HFFc6 (cell line): Measurements from ENCODE around the gene THADA. TPM values are rescaled to one million over a fixed set of nuclear protein-coding genes. Genes with fewer than 3 reads are reported as not detected.

ENCODE experiments used
- DNase-seq: peaks from one replicate; pipeline ENCODE4 v3.0.0-alpha.2; 2018
- H3K27ac Mint-ChIP-seq: 2 replicates; pipeline ENCODE4 v1.8.0; 2020; ENCODE audit warnings: mild to moderate bottlenecking, mixed read lengths
- H3K27me3 Mint-ChIP-seq: 2 replicates; pipeline ENCODE4 v1.8.0; 2021; ENCODE audit warnings: mild to moderate bottlenecking, moderate library complexity, mixed read lengths; ENCODE audit not compliant: insufficient read depth
- H3K36me3 Mint-ChIP-seq: 2 replicates; pipeline ENCODE4 v1.8.0; 2021; ENCODE audit warnings: low read depth, mixed read lengths
- H3K4me1 Mint-ChIP-seq: 2 replicates; pipeline ENCODE4 v1.8.0; 2020; ENCODE audit warnings: low read depth, mixed read lengths
- H3K4me3 Mint-ChIP-seq: 2 replicates; pipeline ENCODE4 v1.8.0; 2020; ENCODE audit warnings: mild to moderate bottlenecking, moderate library complexity, mixed read lengths
- H3K9me3 Mint-ChIP-seq: 2 replicates; pipeline ENCODE4 v1.8.0; 2020; ENCODE audit warnings: mild to moderate bottlenecking, mixed read lengths
- total RNA-seq, 6 experiments: library from RNA; stranded (reverse); fragmentation: NEBNext Ultra II Directional; extraction: Animal tissue kit (Norgen Biotek cat#: 25700); gene quantifications; 2 replicates in 1 of 6; 3 replicates in 5 of 6; pipeline ENCODE4 v1.2.3, GENCODE V29; 2021
- TF ChIP-seq, protein P1 (sequence below): fragments of 200-600 bp; sonication (generic); IDR thresholded peaks from 2 replicates; pipeline ENCODE4 v1.5.0; 2021; ENCODE audit warnings: antibody characterized with exemption, mild to moderate bottlenecking

THADA gene
- total RNA-seq, 6 experiments from 2014 or later: 14.3 to 20.5 (median 17.3) TPM

DNA sequence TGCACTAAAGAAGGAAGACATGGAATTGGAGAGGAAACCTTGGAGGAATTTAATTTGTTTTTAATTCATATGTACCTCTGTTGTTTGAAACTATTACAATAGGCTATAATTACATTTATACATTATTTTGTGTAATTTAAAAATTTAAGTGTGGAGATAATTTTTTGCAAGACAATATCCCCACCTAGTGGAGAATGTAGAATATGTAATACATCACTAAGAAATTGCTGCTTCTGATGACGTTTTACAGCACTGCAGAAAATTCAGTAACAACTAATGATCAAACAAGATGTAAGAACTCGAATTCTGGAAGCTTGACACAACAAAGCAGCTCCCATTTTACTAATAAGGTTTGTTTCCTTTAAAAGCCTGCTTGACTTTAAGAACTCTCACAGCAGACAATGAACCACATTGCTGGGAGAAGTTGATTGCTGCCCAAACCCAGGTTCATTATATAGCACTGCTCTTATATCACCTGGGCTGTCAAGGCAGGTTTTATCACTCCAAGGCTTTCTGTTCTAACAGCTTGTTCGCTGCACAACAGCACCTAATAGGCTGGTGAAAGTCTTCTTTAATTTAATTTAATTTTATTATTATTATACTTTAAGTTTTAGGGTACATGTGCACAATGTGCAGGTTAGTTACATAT lies 53.4 kb downstream of the THADA start:
- H3K36me3 Mint-ChIP-seq: 0 out of 2 replicates have a peak, but pooled peaks cover 2% of the 10 kb centered on the region
- peaks cover 36% of the 10 kb centered on the region for H3K4me1 Mint-ChIP-seq
- no peaks in the 10 kb centered on the region for H3K9me3 Mint-ChIP-seq
- DNase-seq: peak; percentile 58
- no peaks in the 10 kb centered on the region; the same call in 1 of the 2 replicates for H3K27me3 Mint-ChIP-seq
- no peak overlapping the region for H3K4me3 Mint-ChIP-seq
- no peak overlapping the region for H3K27ac Mint-ChIP-seq
- TF ChIP-seq, protein P1, sequence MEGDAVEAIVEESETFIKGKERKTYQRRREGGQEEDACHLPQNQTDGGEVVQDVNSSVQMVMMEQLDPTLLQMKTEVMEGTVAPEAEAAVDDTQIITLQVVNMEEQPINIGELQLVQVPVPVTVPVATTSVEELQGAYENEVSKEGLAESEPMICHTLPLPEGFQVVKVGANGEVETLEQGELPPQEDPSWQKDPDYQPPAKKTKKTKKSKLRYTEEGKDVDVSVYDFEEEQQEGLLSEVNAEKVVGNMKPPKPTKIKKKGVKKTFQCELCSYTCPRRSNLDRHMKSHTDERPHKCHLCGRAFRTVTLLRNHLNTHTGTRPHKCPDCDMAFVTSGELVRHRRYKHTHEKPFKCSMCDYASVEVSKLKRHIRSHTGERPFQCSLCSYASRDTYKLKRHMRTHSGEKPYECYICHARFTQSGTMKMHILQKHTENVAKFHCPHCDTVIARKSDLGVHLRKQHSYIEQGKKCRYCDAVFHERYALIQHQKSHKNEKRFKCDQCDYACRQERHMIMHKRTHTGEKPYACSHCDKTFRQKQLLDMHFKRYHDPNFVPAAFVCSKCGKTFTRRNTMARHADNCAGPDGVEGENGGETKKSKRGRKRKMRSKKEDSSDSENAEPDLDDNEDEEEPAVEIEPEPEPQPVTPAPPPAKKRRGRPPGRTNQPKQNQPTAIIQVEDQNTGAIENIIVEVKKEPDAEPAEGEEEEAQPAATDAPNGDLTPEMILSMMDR: peak; percentile 90

DNA sequence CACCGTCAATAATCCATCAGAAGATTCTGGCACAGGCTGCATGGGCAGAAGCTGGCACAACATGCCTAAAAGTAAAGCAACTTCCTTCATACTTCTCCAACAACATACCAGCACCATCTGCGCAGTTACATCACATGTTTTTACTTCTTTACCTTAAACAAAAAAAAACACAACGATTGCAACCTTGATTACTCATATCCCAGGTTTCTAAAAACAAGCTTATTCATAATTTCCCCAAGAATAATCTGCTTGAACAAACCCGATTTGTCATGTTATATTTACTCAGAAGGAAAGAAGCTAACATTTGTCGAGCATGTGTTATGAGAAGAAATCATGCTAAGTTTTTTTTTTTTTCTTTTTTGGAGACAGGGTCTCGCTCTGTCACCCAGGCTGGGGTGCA lies 54.7 kb downstream of the THADA start:
- Mint-ChIP-seq H3K9me3 (no peaks in the 10 kb centered on the region), H3K27me3 (no peaks in the 10 kb centered on the region; the same call in 1 of the 2 replicates), H3K4me3 (no peak overlapping the region), H3K4me1 (peaks cover 36% of the 10 kb centered on the region), H3K27ac (0 out of 2 replicates have a peak overlapping the region, but pooled peaks have one; percentile 43), H3K36me3 (no peaks in the 10 kb centered on the region)
- TF ChIP-seq, protein P1: no peak
- DNase-seq: no peak

DNA sequence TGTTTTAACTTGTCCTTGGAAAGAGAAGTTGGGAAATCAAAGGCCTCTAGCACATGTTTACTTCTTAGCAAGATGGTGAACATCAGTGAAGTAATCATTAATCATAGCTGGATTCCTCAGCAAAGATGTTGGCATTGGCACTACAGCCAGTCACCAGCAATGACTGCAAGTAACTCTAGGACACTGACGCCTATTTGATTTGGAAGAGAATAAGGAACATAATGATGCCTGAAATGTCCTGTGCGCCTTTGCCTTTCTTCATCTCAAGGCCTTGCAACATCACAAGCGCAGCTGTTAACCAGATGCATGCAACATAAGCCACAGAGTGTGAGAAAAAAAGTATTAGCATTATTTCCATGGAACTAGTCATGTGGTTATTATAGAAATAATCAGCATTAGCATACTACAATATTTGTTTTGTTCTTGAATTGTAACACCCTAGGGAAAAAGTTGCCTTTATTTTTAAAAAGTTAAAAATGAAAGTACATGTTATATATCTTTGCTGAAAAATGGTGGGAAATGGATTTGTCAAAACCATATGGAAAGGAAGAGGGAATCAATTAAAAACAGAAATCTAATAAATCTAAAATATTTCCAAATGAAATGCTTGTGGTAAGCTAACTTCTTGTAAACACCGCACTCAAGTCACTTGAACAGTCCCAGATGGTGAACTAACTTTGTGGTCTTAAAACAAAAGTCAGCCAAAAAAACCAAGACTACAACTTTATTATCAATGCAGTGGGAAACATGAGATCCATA lies 55.6 kb downstream of the THADA start:
- Mint-ChIP-seq H3K27me3 (no peaks in the 10 kb centered on the region; the same call in 1 of the 2 replicates), H3K4me1 (peaks cover 36% of the 10 kb centered on the region), H3K4me3 (peak overlapping the region; percentile 61), H3K36me3 (peaks cover 2% of the 10 kb centered on the region; the same call in 1 of the 2 replicates), H3K9me3 (no peaks in the 10 kb centered on the region), H3K27ac (peak overlapping the region; percentile 75)
- peak; percentile 81 for DNase-seq
- TF ChIP-seq, protein P1: no peak

DNA sequence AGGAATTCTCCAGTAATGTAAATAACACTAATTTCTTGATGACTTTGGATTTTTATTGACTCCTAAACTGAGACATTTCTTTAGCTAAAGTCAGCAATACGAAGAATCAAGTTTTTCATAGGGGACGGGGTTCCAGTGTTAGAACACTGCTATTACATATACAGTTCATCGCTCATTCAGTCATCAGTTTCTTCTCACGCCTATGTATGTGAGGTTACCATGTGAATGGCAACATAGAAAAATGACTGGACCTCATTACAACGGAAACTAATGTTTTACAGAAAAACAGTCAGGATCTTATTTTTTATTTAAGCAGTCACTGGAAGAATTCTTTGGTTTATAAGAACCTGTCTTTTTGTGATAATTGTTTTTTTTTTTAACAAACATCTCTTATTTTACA lies 56.4 kb downstream of the THADA start:
- Mint-ChIP-seq H3K4me3 (no peak overlapping the region), H3K27me3 (no peaks in the 10 kb centered on the region; the same call in 1 of the 2 replicates), H3K9me3 (no peaks in the 10 kb centered on the region), H3K4me1 (peaks cover 36% of the 10 kb centered on the region), H3K27ac (peak overlapping the region; percentile 75), H3K36me3 (peaks cover 6% of the 10 kb centered on the region; the same call in 1 of the 2 replicates)
- TF ChIP-seq, protein P1: no peak
- DNase-seq: no peak

DNA sequence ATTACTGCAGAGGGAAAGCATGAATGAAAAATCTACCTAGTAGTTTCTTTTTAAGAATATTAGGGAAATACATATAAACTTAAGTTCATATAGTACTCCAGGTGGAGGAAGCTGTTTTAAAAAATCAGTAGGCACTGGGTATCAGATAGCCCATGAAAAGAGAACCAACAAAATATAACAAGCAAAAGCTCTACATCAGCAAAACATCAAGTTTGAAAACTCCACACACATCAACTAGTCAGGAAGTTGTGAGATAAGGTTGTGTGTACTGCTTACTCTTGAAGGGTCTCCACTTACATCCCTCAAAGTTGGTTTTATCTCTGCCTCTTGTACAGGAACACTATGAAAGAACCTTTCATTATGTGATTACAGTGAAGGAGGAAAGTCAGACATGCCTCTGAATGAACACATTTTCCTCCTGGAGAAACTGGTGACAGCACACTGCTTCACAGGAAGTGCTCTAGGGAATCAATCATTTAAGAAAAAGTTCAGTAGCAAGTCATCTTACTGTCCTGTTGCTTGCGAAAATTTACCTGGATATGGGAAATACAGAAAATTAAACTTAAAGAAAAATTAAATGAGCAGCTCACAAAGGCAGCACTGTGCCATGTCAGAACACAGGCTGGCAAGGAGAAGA lies 57.7 kb downstream of the THADA start:
- DNase-seq: no peak
- no peaks in the 10 kb centered on the region; the same call in 1 of the 2 replicates for H3K27me3 Mint-ChIP-seq
- H3K9me3 Mint-ChIP-seq: no peaks in the 10 kb centered on the region
- H3K27ac Mint-ChIP-seq: peak overlapping the region; percentile 58
- no peak overlapping the region for H3K4me3 Mint-ChIP-seq
- peaks cover 6% of the 10 kb centered on the region; the same call in 1 of the 2 replicates for H3K36me3 Mint-ChIP-seq
- peaks cover 36% of the 10 kb centered on the region for H3K4me1 Mint-ChIP-seq
- TF ChIP-seq, protein P1: no peak
